ENCODE results near the gene FNDC7.

DNA sequence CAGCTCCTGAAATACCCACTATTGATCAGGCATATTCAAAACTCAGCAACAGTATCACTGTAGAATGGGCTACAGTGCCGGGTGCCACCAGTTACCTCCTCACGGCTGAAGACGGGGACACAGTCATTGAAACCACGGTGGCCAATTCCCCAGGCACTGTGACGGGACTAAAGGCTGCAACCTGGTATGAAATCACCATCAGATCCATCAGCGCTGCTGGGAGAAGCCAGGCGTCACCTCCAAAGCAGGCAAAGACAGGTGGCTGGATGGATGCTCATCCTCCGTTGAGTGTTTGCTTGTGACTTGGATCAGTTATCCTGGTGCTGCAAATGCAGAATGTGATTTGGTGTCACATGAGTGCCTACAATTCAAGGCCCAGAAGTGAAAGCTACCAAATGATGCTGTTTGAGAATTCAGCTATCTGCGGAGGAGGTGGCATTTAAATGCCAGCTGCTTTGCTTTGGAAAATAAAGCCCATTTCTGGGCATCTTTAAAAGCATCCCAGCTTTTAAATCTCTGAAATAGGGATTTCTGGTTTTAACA lies 5.1 kb downstream of the FNDC7 start:
- TF ChIP-seq GATA3 (IDR thresholded peaks at IDR 0.05; ENCODE audit: low read depth, low read length) (no peak), GATA2 (IDR thresholded peaks at IDR 0.05; ENCODE audit: low read depth, low read length) (no peak)

Measured in SH-SY5Y (cell line).